ENCODE results near the gene CD82.

CD82 gene

GRCh38 chr11:44564670-44565210 is 723 bp upstream of the CD82 start:
- DNase-seq (ENCODE audit: insufficient read length, low spot score) = no peak
- TF ChIP-seq SPI1 (IDR thresholded peaks at IDR 0.05; ENCODE audit: low read depth, low read length) = no peak
- TF ChIP-seq PAX5 (IDR thresholded peaks at IDR 0.05; ENCODE audit: insufficient read depth, low read length, severe bottlenecking) = no peak
- TF ChIP-seq TAF1 (IDR thresholded peaks at IDR 0.05; ENCODE audit: low read depth, low read length) = no peak
- no peak for TF ChIP-seq POU2F2 (IDR thresholded peaks at IDR 0.05; ENCODE audit: low read depth, low read length)
- FAIRE-seq = no peak

GRCh38 chr11:44565953-44566949 is 788 bp downstream of the CD82 start:
- no peak for TF ChIP-seq POLR2AphosphoS5 (IDR thresholded peaks at IDR 0.05; ENCODE audit: low read depth, low read length)
- no peak for TF ChIP-seq TAF1 (IDR thresholded peaks at IDR 0.05; ENCODE audit: low read depth, low read length)
- no peak for TF ChIP-seq POU2F2 (IDR thresholded peaks at IDR 0.05; ENCODE audit: low read depth, low read length)
- TF ChIP-seq PAX5 (IDR thresholded peaks at IDR 0.05; ENCODE audit: insufficient read depth, low read length, severe bottlenecking) = no peak
- no peak for TF ChIP-seq SPI1 (IDR thresholded peaks at IDR 0.05; ENCODE audit: low read depth, low read length)
- TF ChIP-seq POLR2A (IDR thresholded peaks at IDR 0.05; ENCODE audit: low read depth, low read length) = no peak
- FAIRE-seq (peak; percentile 77), DNase-seq (ENCODE audit: insufficient read length, low spot score) (no peak)

GRCh38 chr11:44566952-44567875 is 1.8 kb downstream of the CD82 start:
- FAIRE-seq (peak; percentile 9), DNase-seq (ENCODE audit: insufficient read length, low spot score) (no peak)
- no peak for TF ChIP-seq POLR2AphosphoS5 (IDR thresholded peaks at IDR 0.05; ENCODE audit: low read depth, low read length)
- TF ChIP-seq PAX5 (IDR thresholded peaks at IDR 0.05; ENCODE audit: insufficient read depth, low read length, severe bottlenecking) = no peak
- TF ChIP-seq POLR2A (IDR thresholded peaks at IDR 0.05; ENCODE audit: low read depth, low read length) = no peak

GRCh38 chr11:44567876-44568256 is 2.4 kb downstream of the CD82 start:
- FAIRE-seq (no peak), DNase-seq (ENCODE audit: insufficient read length, low spot score) (no peak)
- TF ChIP-seq POLR2AphosphoS5 (IDR thresholded peaks at IDR 0.05; ENCODE audit: low read depth, low read length) (no peak), SPI1 (IDR thresholded peaks at IDR 0.05; ENCODE audit: low read depth, low read length) (no peak), TAF1 (IDR thresholded peaks at IDR 0.05; ENCODE audit: low read depth, low read length) (no peak), POLR2A (IDR thresholded peaks at IDR 0.05; ENCODE audit: low read depth, low read length) (no peak), POU2F2 (IDR thresholded peaks at IDR 0.05; ENCODE audit: low read depth, low read length) (no peak), PAX5 (IDR thresholded peaks at IDR 0.05; ENCODE audit: insufficient read depth, low read length, severe bottlenecking) (no peak)

- FAIRE-seq (no peak), DNase-seq (ENCODE audit: insufficient read length, low spot score) (no peak)
- TF ChIP-seq POU2F2 (IDR thresholded peaks at IDR 0.05; ENCODE audit: low read depth, low read length) (no peak), PAX5 (IDR thresholded peaks at IDR 0.05; ENCODE audit: insufficient read depth, low read length, severe bottlenecking) (no peak), POLR2A (IDR thresholded peaks at IDR 0.05; ENCODE audit: low read depth, low read length) (no peak), TAF1 (IDR thresholded peaks at IDR 0.05; ENCODE audit: low read depth, low read length) (no peak), SPI1 (IDR thresholded peaks at IDR 0.05; ENCODE audit: low read depth, low read length) (no peak), POLR2AphosphoS5 (IDR thresholded peaks at IDR 0.05; ENCODE audit: low read depth, low read length) (no peak)
These were observed 2.8 kb downstream of the CD82 start for GRCh38 chr11:44568331-44568657.

- TF ChIP-seq PAX5 (IDR thresholded peaks at IDR 0.05; ENCODE audit: insufficient read depth, low read length, severe bottlenecking) (no peak), SPI1 (IDR thresholded peaks at IDR 0.05; ENCODE audit: low read depth, low read length) (peak; percentile 65), POLR2AphosphoS5 (IDR thresholded peaks at IDR 0.05; ENCODE audit: low read depth, low read length) (peak; percentile 73), POLR2A (IDR thresholded peaks at IDR 0.05; ENCODE audit: low read depth, low read length) (peak; percentile 78), TAF1 (IDR thresholded peaks at IDR 0.05; ENCODE audit: low read depth, low read length) (peak; percentile 38; the same call in 1 of the 2 replicates), POU2F2 (IDR thresholded peaks at IDR 0.05; ENCODE audit: low read depth, low read length) (no peak; the same call in 1 of the 2 replicates)
- DNase-seq (ENCODE audit: insufficient read length, low spot score) (no peak), FAIRE-seq (peak; percentile 93)
These were observed 3.4 kb downstream of the CD82 start for GRCh38 chr11:44568658-44569473.

GRCh38 chr11:44570411-44571155 is 5.1 kb downstream of the CD82 start:
- no peak for DNase-seq (ENCODE audit: insufficient read length, low spot score)
- TF ChIP-seq PAX5 (IDR thresholded peaks at IDR 0.05; ENCODE audit: insufficient read depth, low read length, severe bottlenecking) (no peak), POU2F2 (IDR thresholded peaks at IDR 0.05; ENCODE audit: low read depth, low read length) (no peak), TAF1 (IDR thresholded peaks at IDR 0.05; ENCODE audit: low read depth, low read length) (no peak), POLR2A (IDR thresholded peaks at IDR 0.05; ENCODE audit: low read depth, low read length) (no peak), POLR2AphosphoS5 (IDR thresholded peaks at IDR 0.05; ENCODE audit: low read depth, low read length) (no peak), SPI1 (IDR thresholded peaks at IDR 0.05; ENCODE audit: low read depth, low read length) (no peak)
- FAIRE-seq = no peak

- FAIRE-seq = peak; percentile 26
- DNase-seq (ENCODE audit: insufficient read length, low spot score) = no peak
These were observed 6.4 kb downstream of the CD82 start for GRCh38 chr11:44571871-44572270.

More at GRCh38 chr11:44571871-44572270, 6.4 kb downstream of the CD82 start:
- no peak for TF ChIP-seq TAF1 (IDR thresholded peaks at IDR 0.05; ENCODE audit: low read depth, low read length)
- no peak for TF ChIP-seq POLR2A (IDR thresholded peaks at IDR 0.05; ENCODE audit: low read depth, low read length)
- TF ChIP-seq PAX5 (IDR thresholded peaks at IDR 0.05; ENCODE audit: insufficient read depth, low read length, severe bottlenecking) = no peak
- TF ChIP-seq POLR2AphosphoS5 (IDR thresholded peaks at IDR 0.05; ENCODE audit: low read depth, low read length) = no peak
- TF ChIP-seq POU2F2 (IDR thresholded peaks at IDR 0.05; ENCODE audit: low read depth, low read length) = no peak
- TF ChIP-seq SPI1 (IDR thresholded peaks at IDR 0.05; ENCODE audit: low read depth, low read length) = no peak
